HEK293 (cell line): ENCODE results near the gene RAET1E.
"Not testable (repeated sequence)": the region's sequence is repeated elsewhere in the genome, so short reads cannot be mapped to it uniquely, and the experiment has no call there.

ENCODE experiments used
- CTCF ChIA-PET: fragments of 350-600 bp; formaldehyde crosslinking; extraction: SDS; loops from one replicate; lab custom pipeline; 2021; ENCODE audit warnings: antibody characterized with exemption; lab: Yijun Ruan, JAX
- POLR2A ChIA-PET: fragments of 300-600 bp; formaldehyde crosslinking; extraction: SDS; loops from one replicate; lab custom pipeline; 2020; ENCODE audit warnings: antibody characterized with exemption, inconsistent platforms; lab: Yijun Ruan, JAX
- H3K27ac ChIP-seq: fragments of 200-500 bp; sonication (Bioruptor generic); 2 replicates; pipeline ENCODE4 v1.5.1; 2014; ENCODE audit warnings: low read depth, low read length, control low read depth, inconsistent platforms; ENCODE audit errors: extremely low read depth
- H3K36me3 ChIP-seq, 2 experiments: fragments of 200-500 bp in 1 of 2; sonication (Bioruptor generic) in 1 of 2; 1 replicate in 1 of 2; 2 replicates in 1 of 2; pipeline ENCODE4 v1.5.1; 2014 to 2017; ENCODE audit warnings: inconsistent platforms in 2 of 2, low read length in 2 of 2; ENCODE audit not compliant: control insufficient read depth in 2 of 2, insufficient read depth in 1 of 2
- H3K4me1 ChIP-seq: fragments of 200-500 bp; sonication (Bioruptor generic); 2 replicates; pipeline ENCODE4 v1.5.1; 2014; ENCODE audit warnings: mild to moderate bottlenecking, low read length, inconsistent platforms; ENCODE audit not compliant: control insufficient read depth, insufficient read depth
- H3K4me3 ChIP-seq: 2 replicates; pipeline ENCODE4 v1.5.1; 2011; ENCODE audit warnings: low read depth, mild to moderate bottlenecking, control low read depth, low read length, moderate library complexity
- H3K9me3 ChIP-seq: fragments of 200-500 bp; sonication (Bioruptor generic); 2 replicates; pipeline ENCODE4 v1.5.1; 2014; ENCODE audit warnings: low read depth, low read length, inconsistent platforms; ENCODE audit not compliant: control insufficient read depth, insufficient read depth
- EGR2 ChIP-seq: fragments of 450-650 bp; formaldehyde crosslinking; IDR thresholded peaks from 2 replicates; pipeline ENCODE4 v1.5.1; 2016; ENCODE audit warnings: low read depth, missing biosample characterization, missing genetic modification characterization
- GFI1B ChIP-seq: fragments of 450-650 bp; formaldehyde crosslinking; IDR thresholded peaks from 2 replicates; pipeline ENCODE4 v1.5.1; 2016; ENCODE audit warnings: missing biosample characterization, missing genetic modification characterization
- MEIS1 ChIP-seq: sonication (generic); formaldehyde crosslinking; IDR thresholded peaks from 2 replicates; pipeline ENCODE4 v1.8.1; 2022; ENCODE audit warnings: missing genetic modification reagents, mild to moderate bottlenecking, borderline replicate concordance
- ZFP3 ChIP-seq: fragments of 450-650 bp; formaldehyde crosslinking; IDR thresholded peaks from 2 replicates; pipeline ENCODE4 v1.5.1; 2016; ENCODE audit warnings: low read depth, missing biosample characterization, missing genetic modification characterization
- ZNF133 ChIP-seq: fragments of 450-650 bp; formaldehyde crosslinking; IDR thresholded peaks from 2 replicates; pipeline ENCODE4 v1.5.1; 2016; ENCODE audit warnings: missing biosample characterization, missing genetic modification characterization
- ZNF138 ChIP-seq: fragments of 450-650 bp; formaldehyde crosslinking; IDR thresholded peaks from 2 replicates; pipeline ENCODE4 v1.5.1; 2016; ENCODE audit warnings: missing biosample characterization, missing genetic modification characterization, borderline replicate concordance
- ZNF174 ChIP-seq: fragments of 450-650 bp; formaldehyde crosslinking; IDR thresholded peaks from 2 replicates; pipeline ENCODE4 v1.5.0; 2017; ENCODE audit warnings: missing biosample characterization, mild to moderate bottlenecking, missing genetic modification characterization
- ZNF423 ChIP-seq: fragments of 450-650 bp; formaldehyde crosslinking; IDR thresholded peaks from 2 replicates; pipeline ENCODE4 v1.5.1; 2016; ENCODE audit warnings: missing biosample characterization, missing genetic modification characterization
- ZNF654 ChIP-seq: fragments of 450-650 bp; formaldehyde crosslinking; IDR thresholded peaks from 2 replicates; pipeline ENCODE4 v1.5.1; 2016; ENCODE audit warnings: low read depth, missing biosample characterization, missing genetic modification characterization
- ZNF707 ChIP-seq: fragments of 450-650 bp; formaldehyde crosslinking; IDR thresholded peaks from 2 replicates; pipeline ENCODE4 v1.5.1; 2016; ENCODE audit warnings: missing biosample characterization, missing genetic modification characterization
- ZNF747 ChIP-seq: fragments of 450-650 bp; formaldehyde crosslinking; IDR thresholded peaks from 2 replicates; pipeline ENCODE4 v1.5.1; 2016; ENCODE audit warnings: missing biosample characterization, missing genetic modification characterization
- ZNF768 ChIP-seq: fragments of 450-650 bp; formaldehyde crosslinking; IDR thresholded peaks from 2 replicates; pipeline ENCODE4 v1.5.1; 2018; ENCODE audit warnings: missing biosample characterization, mild to moderate bottlenecking, missing genetic modification characterization
- ZNF785 ChIP-seq: fragments of 450-650 bp; formaldehyde crosslinking; IDR thresholded peaks from 2 replicates; pipeline ENCODE4 v1.5.1; 2016; ENCODE audit warnings: missing biosample characterization, missing genetic modification characterization
- TF ChIP-seq, protein P1 (sequence below): fragments of 450-650 bp; formaldehyde crosslinking; IDR thresholded peaks from 2 replicates; pipeline ENCODE4 v1.5.1; 2017; ENCODE audit warnings: missing biosample characterization, missing genetic modification characterization
- TF ChIP-seq, protein P2 (sequence below): fragments of 450-650 bp; formaldehyde crosslinking; IDR thresholded peaks from 2 replicates; pipeline ENCODE4 v1.5.1; 2016; ENCODE audit warnings: missing biosample characterization, missing genetic modification characterization
- TF ChIP-seq, protein P3 (sequence below): fragments of 450-650 bp; IDR thresholded peaks from 2 replicates; pipeline ENCODE4 v1.5.1; 2018; ENCODE audit warnings: missing biosample characterization, missing genetic modification characterization

The RAET1E gene

DNA sequence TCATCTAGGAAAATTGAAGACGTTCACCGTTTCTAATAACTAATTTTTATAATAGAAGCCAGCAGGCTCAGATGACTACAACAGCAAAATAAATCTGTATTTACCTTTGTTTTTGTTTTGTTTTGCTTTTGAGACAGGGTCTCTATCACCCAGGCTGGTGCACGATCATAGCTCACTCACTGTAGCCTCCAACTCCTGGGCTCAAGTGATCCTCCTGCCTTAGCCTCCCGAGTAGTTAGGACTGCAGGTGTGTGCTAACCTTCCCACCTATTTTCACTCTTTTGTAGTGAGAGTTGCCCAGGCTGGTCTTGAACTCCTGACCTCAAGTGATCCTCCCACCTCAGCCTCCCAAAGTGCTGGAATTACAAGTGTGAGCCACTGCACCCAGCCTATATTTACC is 43.9 kb downstream of the RAET1E start:
- not testable (repeated sequence) for H3K27ac ChIP-seq, H3K4me3 ChIP-seq
- ChIA-PET POLR2A (interaction anchor here (0.5 to 1.5 kb wide), 3 partner anchors 9 to 1067 kb away, joined by 3 to 4 read pairs (median 4); no protein-coding TSS in a partner anchor), CTCF (interaction anchor here (0.7 to 2.3 kb wide), 4 partner anchors 13 to 524 kb away, joined by 3 to 9 read pairs (median 4); no protein-coding TSS in a partner anchor)
- Histone ChIP-seq H3K36me3 (peaks cover 3 to 20% of the 10 kb centered on the region in 2 experiments; a peak in 2 of 3 replicates), H3K4me1 (peaks cover 36% of the 10 kb centered on the region)
- TF ChIP-seq, protein P1, sequence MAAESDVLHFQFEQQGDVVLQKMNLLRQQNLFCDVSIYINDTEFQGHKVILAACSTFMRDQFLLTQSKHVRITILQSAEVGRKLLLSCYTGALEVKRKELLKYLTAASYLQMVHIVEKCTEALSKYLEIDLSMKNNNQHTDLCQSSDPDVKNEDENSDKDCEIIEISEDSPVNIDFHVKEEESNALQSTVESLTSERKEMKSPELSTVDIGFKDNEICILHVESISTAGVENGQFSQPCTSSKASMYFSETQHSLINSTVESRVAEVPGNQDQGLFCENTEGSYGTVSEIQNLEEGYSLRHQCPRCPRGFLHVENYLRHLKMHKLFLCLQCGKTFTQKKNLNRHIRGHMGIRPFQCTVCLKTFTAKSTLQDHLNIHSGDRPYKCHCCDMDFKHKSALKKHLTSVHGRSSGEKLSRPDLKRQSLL (tag by site-specific recombination) = 0 out of 2 replicates have a peak, but pooled peaks have one; percentile 59
- TF ChIP-seq, all 188 proteins: peak for 1; not testable (repeated sequence) for 187
- not testable (repeated sequence) for H3K9me3 ChIP-seq

DNA sequence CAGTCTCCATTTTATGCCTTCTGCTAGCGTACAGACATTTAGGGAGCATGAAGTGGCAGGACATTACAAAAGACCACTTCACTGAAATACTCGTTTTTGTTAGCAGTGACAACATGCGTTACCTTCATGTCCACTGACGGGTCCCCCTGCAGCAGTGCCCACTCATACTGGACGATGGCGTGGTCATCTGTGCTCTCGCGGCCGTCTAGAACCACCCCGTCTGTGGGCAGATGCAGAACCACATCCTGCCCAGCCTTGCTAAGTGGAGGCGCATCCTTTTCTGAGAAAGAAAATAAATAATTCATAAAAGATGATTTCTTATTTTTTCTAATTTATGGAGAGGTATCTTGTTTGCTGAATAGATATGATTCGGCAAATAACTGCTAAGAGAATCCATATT is 45.0 kb downstream of the RAET1E start:
- no peak overlapping the region for H3K27ac ChIP-seq
- no peak overlapping the region for H3K4me3 ChIP-seq
- H3K4me1 ChIP-seq = peaks cover 39% of the 10 kb centered on the region
- H3K9me3 ChIP-seq = no peaks in the 10 kb centered on the region
- ChIA-PET POLR2A (interaction anchor here (1.5 kb wide), 1 partner anchor 11 kb away, joined by 4 read pairs; no protein-coding TSS in a partner anchor), CTCF (interaction anchor here (1.2 kb wide), 1 partner anchor 13 kb away, joined by 6 read pairs; no protein-coding TSS in a partner anchor)
- peaks cover 3 to 20% of the 10 kb centered on the region in 2 experiments; a peak in 2 of 3 replicates for H3K36me3 ChIP-seq
- TF ChIP-seq ZNF138 (tag by site-specific recombination) (no peak), ZFP3 (tag by site-specific recombination) (no peak), ZNF423 (tag by site-specific recombination) (no peak), EGR2 (tag by site-specific recombination) (no peak), ZNF174 (no peak), ZNF654 (tag by site-specific recombination) (no peak), ZNF747 (no peak), ZNF133 (tag by site-specific recombination) (no peak), ZNF785 (no peak), MEIS1 (no peak), ZNF768 (tag by site-specific recombination) (no peak)
- TF ChIP-seq, protein P2, sequence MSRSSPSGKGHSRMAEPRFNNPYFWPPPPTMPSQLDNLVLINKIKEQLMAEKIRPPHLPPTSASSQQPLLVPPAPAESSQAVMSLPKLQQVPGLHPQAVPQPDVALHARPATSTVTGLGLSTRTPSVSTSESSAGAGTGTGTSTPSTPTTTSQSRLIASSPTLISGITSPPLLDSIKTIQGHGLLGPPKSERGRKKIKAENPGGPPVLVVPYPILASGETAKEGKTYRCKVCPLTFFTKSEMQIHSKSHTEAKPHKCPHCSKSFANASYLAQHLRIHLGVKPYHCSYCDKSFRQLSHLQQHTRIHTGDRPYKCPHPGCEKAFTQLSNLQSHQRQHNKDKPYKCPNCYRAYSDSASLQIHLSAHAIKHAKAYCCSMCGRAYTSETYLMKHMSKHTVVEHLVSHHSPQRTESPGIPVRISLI (tag by site-specific recombination) = no peak
- TF ChIP-seq, protein P3, sequence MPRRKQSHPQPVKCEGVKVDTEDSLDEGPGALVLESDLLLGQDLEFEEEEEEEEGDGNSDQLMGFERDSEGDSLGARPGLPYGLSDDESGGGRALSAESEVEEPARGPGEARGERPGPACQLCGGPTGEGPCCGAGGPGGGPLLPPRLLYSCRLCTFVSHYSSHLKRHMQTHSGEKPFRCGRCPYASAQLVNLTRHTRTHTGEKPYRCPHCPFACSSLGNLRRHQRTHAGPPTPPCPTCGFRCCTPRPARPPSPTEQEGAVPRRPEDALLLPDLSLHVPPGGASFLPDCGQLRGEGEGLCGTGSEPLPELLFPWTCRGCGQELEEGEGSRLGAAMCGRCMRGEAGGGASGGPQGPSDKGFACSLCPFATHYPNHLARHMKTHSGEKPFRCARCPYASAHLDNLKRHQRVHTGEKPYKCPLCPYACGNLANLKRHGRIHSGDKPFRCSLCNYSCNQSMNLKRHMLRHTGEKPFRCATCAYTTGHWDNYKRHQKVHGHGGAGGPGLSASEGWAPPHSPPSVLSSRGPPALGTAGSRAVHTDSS (tag by site-specific recombination) = no peak

DNA sequence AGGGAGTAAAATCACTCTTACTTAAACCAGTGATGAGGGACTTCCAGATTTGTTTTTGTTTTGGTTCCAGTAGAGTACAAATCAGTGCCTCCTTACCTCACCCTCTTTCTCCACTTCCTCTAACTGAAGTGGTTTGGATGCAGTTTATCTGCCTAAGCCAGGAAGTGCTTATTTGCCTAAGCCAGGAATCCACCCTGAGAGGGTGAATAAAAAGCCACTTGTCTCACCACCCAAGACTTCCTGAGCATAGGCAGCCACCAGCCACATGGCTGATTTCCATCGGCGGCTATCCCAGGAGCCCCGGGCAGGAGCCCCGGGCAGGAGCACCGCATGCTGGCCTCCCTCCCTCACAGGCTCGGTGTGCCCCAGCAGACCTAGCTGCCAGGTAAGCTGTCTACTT is 45.7 kb downstream of the RAET1E start:
- ChIA-PET POLR2A (interaction anchor here (1.5 kb wide), 1 partner anchor 11 kb away, joined by 4 read pairs; no protein-coding TSS in a partner anchor), CTCF (interaction anchor here (1.2 kb wide), 1 partner anchor 13 kb away, joined by 6 read pairs; no protein-coding TSS in a partner anchor)
- Histone ChIP-seq H3K27ac (no peak overlapping the region; the same call in 1 of the 2 replicates), H3K9me3 (no peaks in the 10 kb centered on the region), H3K4me3 (no peak overlapping the region), H3K36me3 (peaks cover 3 to 20% of the 10 kb centered on the region in 2 experiments; a peak in 2 of 3 replicates), H3K4me1 (peaks cover 41% of the 10 kb centered on the region)
- TF ChIP-seq GFI1B (tag by site-specific recombination) = peak; percentile 100
- no peak for TF ChIP-seq ZNF707 (tag by site-specific recombination)
